GM18508 (cell line): ENCODE measurements around the gene CPPED1.
"Not testable (repeated sequence)": the region's sequence is repeated elsewhere in the genome, so short reads cannot be mapped to it uniquely, and the experiment has no call there.

Experiments used
- ATAC-seq: cut with Tn5 transposase; IDR thresholded peaks from one replicate; pipeline ENCODE4 v1.9.1; 2021; ENCODE audit warnings: moderate number of reproducible peaks; ENCODE audit not compliant: insufficient read depth, unreplicated experiment

CPPED1 gene

DNA sequence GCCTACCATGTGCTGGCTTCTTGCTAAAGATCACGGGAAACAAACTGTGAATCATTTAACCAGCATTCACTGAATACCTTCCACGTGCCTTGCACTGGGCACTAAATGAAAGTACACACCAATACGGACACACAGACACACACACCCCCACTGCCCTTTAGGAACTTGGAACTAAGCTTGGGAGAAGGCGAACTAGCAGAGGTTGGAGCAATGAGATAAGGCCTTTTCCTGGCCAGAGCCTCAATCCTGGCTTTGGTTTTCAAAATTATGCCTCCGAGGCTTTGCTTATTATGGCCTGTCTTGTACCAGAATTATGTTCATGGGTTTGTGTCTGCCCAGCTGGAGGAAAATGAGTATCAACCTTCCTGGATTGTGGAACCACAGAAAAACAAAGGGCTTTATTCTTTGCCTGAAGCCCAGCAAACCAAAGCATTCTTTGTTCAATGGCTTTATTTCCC, 32.3 kb downstream of the CPPED1 start:
- ATAC-seq: no peak

DNA sequence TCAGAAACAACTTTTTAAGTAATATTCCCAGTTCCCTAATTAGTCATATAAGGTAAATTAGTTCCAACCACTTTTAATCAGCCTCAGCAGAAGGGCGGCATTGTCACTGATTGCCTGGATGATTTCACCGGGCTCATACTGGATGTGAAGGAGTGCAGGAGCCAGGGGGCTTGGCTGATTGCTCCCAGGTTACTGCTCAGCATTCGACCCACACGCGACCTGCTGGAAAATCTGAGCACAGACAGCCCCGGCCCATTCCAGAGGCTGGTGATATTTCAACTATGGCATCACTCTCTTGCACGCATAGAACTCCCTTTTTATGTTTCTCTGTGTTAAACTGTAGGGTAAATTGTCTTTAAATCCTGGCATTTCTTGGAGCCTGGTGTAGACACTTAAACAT, 34.2 kb downstream of the CPPED1 start:
- ATAC-seq: no peak

DNA sequence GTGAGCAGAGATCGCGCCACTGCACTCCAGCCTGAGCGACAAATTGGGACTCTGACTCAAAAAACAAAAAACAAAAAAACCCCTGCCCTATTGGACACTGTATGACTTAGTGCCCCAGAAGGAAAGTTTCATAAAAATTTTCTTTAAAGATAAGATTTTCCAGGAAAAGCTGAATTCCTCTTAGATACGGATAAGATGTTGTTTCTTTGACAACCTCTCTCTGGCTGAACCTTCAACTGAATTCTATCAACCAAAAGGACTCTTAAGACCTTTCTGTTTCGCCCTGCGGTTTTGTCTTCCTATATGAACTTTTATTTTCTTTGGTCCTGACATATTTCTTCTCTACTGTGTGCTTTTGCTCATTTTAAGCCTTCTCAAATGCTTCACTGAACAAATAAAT, 35.8 kb downstream of the CPPED1 start:
- no peak for ATAC-seq

DNA sequence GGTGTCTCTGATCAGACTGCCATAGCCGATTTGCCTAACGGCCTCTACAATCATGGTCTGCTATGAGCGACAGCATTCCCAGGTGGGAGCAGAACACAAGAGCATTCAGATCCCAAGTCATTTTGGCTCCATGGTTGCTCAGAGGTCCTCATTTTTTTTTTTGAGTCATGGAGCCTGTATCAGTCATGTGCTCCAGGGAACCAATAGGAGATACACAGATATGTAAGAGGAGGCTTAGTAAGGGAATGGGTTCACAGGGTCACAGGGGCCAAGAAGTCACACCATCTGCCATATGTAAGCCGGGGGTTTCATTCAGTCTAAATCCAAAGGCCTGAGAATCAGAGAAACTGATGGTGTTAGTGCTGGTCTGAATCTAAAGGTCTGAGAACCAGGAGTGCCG, 36.8 kb downstream of the CPPED1 start:
- no peak for ATAC-seq

DNA sequence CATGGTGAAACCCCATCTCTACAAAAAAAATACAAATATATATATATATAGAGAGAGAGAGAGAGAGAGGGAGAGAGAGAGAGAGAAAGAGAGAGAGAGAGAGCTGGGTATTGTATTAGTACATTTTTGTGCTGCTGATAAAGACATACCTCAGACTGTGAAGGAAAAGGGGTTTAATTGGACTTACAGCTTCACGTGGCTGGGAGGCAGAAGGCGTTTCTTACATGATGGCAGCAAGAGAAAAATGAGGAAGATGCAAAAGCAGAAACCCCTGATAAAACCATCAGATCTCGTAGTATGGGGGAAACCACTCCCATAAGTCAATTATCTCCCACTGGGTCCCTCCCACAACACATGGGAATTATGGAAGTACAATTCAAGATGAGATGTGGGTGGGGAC, 37.5 kb downstream of the CPPED1 start:
- not testable (repeated sequence) for ATAC-seq

DNA sequence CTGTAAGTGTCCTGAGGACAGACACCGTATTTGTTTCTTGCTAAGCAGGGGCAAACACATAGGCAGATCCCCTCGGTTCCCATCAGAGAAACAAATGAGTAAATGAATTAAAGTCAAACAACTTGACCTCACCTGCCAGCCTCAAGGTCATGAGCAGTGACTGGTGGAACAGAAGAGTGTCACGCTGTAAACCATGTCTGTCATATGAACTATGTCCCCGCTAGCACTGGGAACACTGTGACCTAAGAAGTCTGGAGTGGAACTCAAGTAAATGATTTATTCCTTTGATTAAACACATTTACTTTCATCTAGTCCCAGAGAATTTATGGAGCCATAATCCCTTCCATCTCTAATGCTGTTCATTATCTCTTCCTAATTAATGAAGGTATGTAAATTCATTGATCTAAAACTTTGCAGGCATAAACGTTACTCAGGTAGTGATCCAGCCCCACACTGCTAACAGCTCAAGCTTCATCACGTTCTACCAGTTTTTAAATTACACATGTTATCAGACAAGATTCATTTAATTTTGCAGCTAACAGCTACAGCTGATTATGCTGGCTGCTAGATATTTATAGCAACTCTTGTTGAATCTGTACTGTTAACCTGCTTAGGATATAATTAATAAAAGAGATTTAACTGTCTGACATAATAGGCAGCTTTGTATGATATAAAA, 38.7 kb downstream of the CPPED1 start:
- ATAC-seq: no peak

DNA sequence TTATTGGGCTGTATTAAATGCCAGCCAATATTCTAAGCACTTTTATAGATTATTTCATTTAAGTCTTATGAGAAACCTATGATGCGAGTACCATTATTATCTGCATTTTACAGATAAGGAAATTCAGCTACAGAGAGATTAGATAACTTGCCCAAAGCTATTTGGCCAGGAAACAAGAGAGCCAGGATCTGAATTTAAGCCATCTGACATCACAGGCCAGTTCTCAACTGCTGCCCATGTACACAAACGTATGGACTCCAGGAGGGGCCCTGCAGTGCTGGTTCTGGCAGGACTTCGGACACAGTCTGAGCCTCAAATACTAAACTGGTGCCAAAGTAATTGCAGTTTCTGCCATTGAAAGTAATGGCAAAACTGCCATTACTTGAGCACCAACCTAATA, 40.2 kb downstream of the CPPED1 start:
- ATAC-seq: no peak

DNA sequence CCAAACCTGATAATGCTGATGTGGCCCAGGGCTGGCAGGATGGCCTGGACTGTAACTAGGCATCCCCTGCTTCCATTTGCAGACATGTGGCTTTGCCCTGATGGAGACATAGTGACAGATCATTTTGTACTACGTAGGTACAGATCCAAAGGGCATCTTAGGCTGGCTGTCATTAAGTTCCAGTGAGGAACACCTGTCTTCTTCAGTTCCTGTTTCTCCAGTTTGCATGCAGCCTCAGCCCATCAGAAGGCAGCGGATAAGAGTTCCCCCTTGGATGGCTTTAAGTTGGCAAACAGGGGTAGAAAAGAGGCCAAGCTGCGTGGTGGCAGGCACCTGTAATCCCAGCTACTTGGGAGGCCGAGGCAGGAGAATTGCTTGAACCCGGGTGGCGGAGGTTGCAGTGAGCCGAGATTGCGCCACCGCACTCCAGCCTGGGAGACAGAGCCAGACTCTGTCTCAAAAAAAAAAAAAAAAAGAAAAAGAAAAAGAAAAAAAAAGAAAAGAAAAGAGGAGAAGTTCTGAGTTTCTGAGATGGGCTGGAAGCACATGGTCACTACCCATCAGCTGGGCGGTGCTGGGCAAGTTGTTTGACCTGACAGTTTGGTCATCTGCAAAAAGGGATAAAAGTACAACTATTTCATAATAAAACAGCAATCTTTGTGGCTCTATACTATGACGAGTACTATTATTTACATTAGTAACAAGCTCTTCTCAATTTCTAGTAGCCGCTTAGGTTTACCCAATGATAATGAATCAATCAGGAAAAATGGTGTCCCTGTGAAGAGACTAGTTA, 42.7 kb downstream of the CPPED1 start:
- ATAC-seq: no peak

DNA sequence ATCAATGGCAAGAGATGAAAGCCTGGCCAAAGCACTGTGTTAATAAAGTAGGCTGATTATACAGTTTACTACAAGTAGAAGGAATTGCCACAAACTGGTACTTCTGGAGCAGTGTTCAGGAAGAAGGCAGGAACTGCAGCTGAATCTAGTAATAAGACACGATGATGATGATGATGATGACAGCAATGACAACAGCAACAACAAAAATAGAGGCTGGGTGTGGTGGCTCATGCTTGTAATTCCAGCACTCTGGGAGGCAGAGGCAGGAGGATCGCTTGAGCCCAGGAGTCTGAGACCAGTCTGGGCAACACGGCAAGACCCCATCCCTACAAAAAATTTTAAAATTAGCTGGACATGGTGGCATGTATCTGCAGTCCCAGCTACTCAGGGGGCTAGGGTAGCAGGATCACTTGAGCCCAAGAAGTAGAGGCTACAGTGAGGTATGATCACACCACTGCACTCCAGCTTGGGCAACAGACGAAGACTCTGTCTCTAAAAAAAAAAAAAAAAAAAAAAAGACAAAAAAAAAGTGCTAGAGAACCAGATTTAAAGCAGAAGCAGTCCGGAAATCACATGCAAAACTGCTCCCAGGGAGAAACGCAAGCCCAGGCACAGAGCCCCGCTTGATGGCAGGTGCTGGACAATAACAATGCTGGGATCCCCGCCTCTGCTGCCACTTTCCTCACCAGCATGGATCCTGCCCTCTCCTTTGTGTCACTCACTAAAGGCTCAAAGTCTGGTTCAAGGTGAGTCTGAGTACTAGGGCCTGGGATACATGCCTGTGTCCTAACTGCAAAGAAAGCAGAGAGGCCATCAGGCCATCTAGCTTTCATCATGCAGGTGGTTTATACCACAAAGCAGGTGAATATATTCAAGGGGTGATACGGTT, 44.8 kb downstream of the CPPED1 start:
- ATAC-seq: no peak

DNA sequence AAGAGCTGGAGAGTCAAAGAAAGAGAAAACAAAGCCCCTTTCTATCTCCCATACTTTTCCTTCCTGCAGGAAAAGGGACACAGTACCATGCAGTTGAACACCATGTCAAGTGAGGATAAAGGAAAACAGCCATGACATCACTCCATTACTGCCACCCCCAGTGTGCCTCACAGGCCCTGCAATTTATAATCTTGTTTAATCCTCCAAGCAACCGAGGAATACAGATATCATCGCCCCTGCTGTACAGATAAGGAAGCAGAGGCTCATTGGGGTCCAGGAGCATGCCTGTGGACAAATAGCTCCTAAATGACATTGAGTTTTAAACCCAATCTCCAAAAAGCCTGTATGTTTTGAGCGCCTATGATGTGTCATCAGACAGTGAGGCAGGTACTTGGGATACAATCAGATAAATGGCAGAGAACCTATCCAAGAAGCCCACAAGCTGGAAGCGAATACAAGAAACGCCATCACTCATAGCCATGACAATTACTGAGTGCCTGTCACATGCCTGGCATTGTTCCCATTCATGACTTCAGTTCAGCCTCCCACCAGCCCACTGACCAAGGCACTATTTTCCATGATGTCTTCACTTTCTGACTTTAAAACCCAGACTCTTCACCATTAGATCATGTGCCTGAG, 45.5 kb downstream of the CPPED1 start:
- no peak for ATAC-seq

DNA sequence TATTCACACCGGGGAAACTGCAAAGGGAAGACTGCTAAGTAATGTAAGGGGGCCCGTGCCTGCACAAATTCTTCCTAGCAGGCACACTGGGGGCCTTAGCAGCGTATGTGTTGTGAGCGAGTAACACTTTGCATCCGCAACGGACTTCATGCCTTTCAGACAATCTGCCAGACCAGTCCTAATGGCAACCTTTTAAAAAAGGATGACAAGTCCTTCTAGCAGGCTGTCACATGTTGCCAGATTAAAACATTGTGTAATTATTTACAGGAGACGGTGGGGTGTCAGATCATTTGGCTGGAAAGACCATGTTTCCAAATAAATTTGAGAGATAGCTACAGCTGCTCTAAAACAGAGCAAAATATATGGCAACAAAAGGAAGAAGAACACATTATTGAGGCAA, 46.1 kb downstream of the CPPED1 start:
- ATAC-seq: no peak

DNA sequence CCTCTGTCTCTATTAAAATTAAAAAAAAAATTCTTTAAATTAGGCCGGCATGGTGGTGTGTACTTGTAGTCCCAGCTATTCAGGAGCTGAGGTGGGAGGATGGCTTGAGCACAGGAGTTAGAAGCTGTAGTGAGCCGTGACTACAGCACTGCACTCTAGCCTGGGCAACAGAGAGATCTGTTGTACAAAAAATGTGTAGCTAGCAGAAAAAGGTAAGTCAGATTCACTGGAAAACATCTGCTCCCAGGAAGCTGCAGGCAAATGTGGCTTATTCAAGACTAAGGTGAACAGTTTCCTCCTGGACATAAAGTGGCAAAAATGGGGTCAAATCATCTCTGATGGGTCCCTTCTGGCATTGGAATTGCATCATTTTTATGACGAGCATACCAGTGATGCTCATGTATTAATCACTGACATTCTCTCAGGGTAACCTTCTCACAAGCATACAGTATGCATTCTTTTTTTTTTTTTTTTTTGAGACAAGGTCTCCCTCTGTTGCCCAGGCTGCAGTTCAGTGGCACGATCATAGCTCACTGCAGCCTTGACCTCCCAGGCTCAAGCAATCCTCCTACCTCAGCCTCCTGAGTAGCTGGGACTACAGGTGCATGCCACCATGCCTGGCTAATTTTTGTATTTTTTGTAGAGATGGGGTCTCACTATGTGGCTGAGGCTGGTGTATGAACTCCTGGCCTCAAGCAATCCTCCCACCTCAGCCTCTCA, 48.7 kb downstream of the CPPED1 start:
- ATAC-seq: no peak

DNA sequence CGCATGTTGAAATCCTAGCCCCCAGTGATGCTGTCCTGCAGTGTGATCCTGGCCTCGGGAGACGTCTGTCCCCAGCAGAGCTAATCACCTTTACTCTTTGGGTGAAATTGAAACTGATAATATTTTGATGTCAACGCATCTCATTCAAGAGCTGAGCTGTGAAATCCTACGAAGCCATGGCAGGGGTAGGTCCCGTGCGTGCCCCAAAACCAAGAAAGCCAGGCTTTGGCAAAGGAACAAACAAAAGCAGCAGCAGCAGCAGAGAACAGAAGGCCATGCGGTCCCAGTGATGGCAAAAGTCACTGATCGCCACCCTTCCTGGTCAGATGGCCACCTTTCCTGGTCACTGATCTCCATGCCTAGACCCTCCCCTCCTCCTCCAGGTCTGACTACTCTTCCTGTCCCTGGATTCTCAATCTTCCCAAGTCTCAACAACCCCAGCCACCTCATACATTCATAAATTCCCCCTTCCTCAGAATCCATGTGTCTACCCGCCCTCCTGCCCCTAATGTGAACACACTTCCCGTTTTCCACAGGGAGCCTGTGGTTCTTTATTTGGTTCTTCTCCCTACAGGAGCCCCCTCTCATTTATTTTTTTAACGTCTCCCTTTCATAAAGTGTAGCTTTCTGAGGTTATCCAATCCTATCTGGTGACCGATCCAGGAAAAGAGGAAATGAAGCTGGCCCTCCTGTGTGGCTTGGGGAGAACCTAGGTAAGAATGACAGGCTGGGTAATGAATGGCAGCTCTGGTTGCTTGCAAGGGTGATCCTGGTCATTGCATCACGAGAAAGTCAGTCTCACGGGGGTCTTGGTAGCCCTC, 50.3 kb downstream of the CPPED1 start:
- ATAC-seq: no peak

DNA sequence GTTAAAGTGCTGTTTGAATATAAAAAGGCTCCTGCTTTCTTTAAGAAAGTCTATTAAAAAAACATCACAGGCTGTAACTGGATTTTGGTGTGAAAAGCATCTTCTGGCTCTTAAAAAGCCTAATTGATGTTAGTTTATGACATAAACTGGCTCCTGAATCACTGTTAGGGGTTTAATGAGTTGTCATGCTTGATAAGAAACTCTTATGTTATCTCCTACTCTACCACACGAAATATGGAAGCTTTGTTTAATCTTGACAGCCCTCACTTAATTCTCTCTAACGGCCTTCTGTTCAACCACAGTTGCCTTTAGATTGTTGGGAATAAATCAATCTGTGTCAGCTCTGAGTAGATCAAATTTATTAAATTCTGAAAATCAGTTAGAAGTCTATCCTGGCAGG, 51.5 kb downstream of the CPPED1 start:
- ATAC-seq: no peak

DNA sequence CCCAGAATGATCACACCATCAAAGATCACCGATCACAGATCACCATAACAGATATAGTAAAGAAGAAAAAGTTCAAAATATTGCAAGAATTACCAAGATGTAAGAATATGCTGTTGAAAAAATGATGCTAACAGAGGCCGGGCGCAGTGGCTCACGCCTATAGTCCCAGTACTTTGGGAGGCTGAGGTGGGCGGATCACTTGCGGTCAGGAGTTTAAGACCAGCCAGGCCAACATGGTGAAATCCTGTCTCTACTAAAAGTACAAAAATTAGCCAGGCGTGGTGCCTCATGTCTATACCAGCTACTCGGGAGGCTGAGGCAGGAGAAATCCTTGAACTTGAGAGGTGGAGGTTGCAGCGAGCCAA, 53.2 kb downstream of the CPPED1 start:
- ATAC-seq: peak; percentile 12

DNA sequence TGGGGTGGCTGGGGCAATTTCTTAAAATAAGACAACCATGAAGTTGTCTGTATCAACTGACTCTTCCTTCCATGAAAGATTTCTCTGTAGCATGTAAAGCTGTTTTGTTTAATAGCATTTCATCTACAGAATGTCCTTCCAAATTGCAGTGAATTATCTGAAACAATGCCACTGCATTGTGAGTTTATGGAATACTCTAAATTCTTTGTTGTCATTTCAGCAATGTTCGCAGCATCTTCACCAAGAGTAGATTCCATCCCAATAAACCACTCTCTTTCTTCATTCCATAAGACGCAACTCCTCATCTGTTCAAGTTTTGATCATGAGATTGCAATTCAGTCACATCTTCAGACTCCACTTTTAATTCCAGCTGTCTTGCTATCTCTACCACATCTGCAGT, 54.6 kb downstream of the CPPED1 start:
- no peak for ATAC-seq

DNA sequence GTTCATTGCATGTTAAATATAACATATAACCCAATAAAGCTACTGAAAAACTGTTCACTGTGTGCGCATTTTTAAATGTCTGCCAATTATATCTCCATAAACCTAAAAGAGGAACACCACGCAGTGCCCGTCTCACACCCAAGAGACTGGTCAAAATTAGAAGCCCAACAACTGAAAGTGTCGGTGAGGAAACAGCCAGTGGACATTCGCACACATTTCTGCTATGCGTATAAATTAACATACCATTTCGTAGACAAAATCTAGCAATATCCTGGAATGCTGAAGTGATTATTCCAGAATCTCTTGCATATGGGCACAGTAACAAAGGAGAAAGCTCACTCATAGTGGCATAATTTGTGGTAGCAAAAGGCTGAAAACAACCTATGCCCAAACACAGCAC, 55.9 kb downstream of the CPPED1 start:
- ATAC-seq: no peak

DNA sequence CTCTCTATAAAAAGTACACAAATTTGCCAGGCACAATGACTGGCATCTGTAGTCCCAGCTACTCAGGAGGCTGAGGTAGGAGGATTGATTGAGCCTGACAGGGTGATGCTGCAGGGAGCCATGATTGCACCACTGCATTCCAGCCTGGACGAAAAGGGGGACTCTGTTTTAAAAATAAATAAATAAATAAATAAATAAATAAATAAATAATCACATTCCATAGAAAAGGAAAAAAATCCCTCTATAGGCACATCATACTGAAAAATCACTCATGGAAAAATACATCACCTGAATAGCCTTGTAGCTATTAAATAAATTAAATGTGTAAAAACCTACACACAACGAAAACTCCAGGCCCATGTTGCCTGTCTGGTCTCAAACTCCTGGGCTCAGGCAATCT, 56.4 kb downstream of the CPPED1 start:
- ATAC-seq: no peak

DNA sequence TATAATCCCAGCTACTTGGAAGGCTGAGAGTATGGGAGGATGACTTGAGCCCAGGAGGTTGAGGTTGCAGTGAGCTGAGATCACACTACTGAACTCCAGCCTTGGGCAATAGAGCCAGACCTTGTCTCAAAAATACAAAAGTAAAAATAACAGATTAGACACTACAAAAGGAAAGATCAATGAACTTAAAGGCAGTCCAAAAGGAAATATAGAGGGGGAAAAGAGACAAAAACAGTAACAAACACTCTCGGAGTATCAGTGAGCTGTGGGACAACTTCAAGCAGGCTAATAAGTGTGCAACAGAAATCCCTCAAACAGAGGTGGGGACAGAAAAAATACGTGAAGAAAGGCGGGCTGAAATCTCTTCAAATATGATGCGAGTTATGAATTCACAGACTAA, 58.8 kb downstream of the CPPED1 start:
- no peak for ATAC-seq
